Activated T-cell treated with anti-CD3 and anti-CD28 coated beads, Interleukin-2, amount 50 U/mL, for 1 hour (primary cell): ENCODE measurements around the gene NUB1.
A peak's percentile ranks its signal among the peaks of the same experiment; 100 is the strongest.

Experiments
- DNase-seq: peaks from one replicate; pipeline ENCODE4 v3.0.0-alpha.2; 2020

Gene NUB1

DNA sequence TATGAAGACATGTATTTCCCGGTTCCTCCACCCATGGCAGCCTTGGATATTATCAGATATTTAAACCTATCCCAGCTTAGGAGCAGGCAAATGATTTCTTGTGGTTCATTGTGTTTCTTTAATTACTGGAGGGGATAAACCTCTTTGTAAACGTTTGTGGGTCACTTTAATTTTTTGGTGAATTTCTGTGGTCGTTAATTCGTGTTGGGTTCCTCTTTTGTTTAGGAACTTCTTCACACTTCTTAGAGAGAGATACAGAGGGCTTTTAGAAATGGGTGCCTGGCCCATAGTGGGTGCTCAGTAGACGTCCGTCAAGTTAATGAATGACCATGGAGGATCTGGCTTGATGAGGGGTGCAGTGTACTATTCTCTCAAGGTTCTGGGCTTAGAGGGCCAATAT, 27.2 kb upstream of the NUB1 start:
- no peak for DNase-seq

DNA sequence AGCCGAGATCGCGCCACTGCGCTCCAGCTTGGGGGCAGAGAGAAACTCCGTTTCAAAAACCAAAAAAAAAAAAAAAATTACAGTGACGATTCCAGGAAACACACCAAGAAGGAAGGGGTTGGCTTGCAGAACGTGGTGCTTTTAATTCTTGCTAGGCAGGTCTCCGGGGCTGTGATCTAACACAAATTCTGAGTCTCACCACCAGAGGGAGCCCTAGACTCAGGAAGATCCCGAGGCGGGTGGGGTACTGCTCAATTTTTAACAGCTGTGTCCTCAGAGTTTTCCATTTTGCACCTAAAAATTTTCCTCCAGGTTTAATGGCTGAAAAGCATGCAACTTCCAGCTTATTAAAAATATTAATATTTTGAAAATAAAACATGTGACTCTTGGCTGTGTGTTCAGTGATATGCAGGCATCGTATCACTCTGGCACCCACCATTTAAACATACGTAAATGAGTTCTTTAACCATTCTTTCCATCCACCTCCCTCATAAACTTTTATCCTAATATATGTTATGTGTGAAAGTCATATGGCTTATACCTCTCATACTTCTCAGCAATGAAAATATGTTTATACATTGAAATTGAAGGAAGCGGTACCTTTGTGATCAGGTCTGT, 26.5 kb upstream of the NUB1 start:
- peak; percentile 64 for DNase-seq

DNA sequence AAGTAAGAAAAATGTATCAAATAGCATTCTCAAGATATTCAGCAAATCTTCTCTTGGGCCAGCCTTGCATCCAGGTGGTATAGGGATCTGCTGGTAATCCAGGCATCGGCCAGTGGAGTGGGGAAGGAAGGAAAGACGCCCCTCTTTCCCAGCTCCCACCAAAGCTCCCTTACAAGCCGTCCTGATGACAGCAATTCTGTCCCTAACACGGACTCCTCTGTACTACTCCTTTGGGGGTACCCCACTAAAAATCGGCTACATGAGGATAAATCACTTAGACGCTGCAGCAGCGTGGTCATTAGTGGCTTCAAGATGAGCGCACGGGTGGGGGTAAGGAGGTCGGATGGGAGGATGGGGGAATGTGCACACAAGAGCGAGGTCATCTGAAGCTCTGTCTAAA, 24.7 kb upstream of the NUB1 start:
- DNase-seq, result no peak

DNA sequence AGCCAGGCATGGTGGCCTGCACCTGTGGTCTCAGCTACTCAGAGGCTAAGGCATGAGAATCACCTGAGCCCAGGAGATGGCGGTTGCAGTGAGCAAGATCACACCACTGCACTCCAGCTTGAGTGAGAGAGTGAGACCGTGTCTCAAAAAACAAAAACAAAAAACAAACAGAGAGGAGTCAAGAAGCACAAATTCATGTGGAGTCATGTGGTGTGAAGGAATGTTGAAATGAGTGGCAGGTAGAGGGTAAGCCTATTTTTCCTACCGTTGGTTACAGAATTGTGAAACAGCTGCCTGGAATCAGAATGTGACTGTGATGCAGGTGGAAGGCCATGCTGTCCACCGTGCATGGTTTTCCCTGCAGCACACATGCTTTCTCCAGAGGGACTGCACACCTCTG, 23.7 kb upstream of the NUB1 start:
- DNase-seq, result no peak

DNA sequence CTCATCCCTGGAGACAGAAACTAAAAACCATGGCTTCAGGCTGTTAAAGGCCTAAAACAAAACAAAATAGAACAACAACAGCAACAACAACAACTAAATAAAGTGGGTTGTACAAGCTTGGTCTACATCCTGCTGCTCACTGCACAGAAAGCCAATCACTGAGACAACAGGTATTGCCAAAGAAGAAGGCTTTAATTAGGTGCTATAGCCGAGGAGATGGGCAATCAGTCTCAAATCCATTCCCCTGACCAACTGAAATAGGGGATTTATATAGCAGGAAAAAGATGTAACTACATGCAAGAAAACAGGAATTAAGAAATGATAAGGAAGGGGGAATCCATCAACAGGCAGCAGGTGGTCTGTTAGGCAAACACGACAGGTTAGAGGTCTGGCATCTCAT, 22.4 kb upstream of the NUB1 start:
- no peak for DNase-seq

DNA sequence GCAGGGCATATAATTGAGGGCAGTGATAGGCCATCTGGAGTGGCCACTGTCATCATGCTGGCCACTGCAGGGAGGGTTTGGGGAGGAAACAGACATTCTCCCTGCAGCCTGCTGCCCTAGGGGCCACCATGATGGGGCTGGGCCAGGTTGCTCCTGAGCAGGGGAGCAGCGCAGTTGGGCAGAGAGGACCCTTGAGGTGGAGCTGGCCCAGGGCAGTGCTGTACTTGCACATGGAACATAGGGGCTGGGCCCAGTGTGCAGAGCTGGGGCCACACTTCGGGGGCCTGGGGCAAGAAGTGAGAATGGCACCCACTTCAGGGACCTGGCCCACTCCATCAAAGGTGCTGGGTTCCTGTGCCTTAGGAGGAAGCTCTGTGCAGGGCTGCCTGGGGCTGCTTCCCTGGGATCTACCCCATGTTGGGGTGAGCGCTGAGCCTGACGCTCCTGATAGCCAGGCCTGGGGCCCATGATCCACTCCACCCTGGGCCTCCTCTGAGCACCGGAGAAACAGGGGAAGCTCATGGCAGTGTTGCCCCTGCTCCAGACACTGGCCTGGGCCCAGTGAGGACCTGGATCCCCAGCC, 21.3 kb upstream of the NUB1 start:
- DNase-seq, result no peak

DNA sequence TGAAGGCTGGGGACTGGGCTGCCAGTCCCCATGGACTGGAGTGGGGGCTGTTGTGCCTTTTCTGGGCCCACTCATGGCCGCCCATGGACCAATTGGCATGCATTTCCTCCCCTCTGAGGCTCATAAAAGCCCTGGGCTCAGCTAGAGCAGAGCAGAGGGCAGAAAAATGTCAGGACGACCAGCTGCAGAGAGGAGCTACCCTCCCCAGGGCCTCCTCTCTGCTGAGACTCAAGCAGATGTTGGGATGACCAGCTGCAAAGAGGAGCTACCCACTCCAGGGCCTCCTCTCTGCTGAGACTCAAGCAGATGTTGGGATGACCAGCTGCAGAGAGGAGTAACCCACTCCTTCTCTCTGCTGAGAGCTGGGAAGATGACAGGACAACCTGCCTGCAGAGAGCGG, 20.3 kb upstream of the NUB1 start:
- DNase-seq, result no peak

DNA sequence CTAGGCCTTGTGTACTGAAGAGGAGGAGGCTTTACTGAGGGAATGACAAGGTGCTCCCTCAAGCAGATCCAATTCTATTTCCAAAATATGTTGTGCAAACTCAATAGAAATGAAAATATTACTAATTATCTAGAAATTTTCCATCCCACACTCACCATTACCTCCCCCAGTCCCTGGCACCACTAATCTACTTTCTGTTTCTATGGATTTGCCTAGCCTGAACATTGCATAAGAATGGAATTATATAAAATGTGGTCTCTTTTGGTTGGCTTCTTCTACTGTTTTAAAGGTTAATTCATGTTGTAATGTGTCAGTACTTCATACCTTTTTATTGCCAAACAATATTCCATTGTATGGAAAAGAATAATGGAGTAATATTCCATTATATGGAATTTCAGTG, 18.7 kb upstream of the NUB1 start:
- no peak for DNase-seq

DNA sequence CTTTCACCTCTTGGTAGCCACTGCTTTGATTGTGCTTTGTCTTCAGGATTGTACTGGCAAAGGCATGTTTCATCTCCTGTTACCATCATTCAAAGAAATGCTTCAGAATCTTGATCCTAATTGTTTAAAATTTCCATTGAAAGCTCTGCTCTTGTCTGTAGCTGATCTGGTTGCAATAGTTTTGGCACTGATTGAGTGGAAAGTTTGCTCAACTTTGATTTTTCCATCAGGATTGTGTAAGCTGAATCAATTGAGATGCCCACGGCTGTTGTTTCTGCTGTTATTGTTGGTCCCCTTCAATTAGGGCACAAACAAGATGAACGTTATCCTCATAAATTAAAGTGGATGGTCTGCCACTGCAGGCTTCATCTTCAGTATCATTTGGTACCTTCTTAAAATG, 14.6 kb upstream of the NUB1 start:
- DNase-seq, result no peak

DNA sequence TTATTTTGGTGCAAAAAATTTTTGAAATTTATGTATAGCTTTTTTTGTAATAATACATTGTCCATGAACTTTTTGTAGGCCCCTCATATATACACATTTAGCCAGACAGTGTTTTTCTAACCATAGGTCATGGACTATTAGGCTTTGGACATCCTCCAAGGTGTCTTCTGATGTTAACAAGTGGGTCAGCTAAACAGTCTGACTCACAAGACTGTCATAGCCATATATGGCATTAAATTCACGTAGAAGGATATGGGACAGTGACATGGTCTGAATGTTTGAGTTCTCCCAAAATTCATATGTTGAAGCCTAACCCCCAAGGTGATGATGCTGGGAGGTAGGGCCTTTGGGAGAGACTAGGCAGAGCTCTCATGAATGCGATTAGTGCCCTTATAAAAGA, 14.0 kb upstream of the NUB1 start:
- no peak for DNase-seq

DNA sequence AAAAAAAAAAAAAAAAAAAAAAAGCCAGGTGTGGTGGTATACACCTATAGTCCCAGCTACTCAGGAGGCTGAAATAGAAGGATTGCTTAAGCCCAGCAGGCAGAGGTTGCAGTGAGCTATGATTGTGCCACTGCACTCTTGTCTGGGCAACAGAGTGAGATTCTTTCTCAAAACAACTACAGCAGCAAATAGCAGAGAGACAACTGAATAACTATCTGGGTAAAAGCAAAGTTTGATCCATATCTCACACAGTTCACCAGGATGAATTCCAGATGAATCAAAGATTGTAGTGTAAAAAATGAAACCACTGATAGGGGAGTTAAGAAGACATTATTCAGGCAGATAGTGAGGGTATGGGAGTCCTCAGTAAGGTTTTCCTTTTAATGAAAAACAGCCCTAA, 11.4 kb upstream of the NUB1 start:
- DNase-seq, result no peak

DNA sequence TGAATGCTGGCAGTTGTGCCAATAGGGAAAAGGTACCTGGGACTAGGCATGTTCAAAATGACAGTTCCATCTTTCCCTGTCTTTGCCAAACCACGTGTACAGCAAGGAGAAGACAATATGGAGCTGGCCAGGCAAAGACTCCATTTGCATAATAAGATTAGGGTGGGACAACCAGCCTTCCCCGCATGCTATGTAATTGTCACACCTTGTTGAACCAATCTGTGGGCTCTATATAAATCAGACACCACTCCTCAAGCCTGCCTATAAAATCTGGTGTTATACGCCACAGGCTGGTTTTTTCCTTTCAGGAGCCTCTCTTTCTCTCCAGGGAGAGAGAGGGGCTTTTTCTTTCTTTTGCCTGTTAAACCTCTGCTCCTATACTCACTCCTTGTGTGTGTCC, 11.0 kb upstream of the NUB1 start:
- DNase-seq, result no peak

DNA sequence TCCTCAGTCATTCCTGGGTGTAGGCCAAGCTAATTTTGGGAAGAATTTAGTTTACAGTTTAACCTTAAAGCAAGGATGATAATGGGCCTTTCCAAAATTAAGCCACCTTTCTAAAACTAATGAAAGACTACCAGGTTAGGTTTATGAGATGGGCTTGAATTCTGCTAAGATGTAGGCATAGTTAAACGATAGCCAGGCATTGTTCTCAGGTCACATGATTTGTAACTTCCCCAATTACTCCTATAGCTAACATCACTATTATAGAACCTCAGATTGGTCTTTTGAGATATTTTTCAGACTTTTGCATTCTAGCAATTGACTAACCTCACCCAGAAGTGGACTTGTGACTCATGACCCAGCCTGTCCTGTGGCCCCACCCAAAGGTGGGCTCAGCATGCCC, 7.0 kb upstream of the NUB1 start:
- DNase-seq, result no peak

DNA sequence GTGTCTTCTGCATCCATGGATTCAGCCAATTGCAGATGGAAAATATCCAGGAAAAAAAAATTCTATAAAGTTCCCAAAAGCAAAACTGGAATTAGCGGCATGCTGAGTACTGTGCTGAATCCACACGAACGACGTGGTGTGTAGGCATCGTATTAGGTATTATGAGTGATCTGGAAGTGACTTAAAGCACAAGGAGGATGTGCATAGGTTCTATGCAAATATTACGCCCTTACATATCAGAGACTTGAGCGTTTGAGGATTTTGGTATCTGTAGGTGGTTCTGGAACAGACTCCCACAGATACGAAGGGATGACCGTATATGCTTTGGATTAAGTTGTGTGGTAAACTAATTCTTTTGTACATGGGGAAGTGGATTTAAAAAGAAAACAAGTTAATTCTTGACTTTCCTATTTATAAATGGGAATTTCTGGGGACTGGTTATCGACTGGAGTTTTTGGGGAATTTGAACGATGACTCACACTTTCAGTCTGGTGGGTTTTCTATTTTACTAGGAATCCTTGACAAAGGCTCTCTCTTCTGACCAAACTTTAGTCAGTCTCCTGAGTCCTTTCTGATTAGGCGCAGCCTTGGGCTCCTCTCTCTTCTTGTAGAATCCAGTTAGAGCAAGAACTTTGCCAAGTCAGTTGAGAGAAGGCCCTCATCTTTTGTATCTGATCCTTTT, 5.4 kb upstream of the NUB1 start:
- DNase-seq, result no peak

DNA sequence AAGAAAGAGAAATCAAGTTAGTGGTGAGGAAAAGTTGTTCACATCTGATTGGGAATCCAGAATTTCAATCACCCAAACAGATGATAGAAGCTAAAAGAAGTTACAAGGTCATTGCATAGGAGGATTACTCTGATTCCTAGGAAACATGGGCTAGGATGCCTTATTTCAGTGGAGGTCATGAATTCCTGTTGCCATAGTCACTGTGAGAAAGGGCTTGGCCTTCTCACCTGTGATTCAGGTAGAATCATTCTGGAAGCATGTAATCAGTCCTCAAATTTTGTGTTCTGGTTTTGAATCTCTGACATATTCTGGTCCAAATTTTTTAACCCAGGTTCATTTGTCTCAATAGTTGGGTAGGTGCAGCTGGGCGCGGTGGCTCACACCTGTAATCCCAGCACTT, 4.3 kb upstream of the NUB1 start:
- no peak for DNase-seq

DNA sequence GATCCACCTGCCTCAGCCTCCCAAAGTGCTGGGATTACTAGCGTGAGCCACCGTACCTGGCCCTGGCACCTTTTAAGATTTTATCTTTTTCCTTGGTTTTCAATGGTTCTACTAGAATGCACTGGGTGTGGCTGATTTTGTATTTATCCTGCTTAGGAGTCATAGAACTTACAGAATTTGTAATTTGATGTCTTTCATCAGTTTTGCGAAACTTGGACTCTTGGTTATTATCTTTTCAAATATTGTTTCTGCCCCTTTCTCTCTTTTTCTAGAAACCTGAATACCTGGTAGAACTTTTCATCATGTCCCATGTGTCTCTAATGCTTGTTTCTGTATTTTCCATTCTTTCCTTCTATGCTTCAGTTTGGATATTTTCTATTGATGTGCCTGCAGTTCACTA, 2.8 kb upstream of the NUB1 start:
- no peak for DNase-seq

DNA sequence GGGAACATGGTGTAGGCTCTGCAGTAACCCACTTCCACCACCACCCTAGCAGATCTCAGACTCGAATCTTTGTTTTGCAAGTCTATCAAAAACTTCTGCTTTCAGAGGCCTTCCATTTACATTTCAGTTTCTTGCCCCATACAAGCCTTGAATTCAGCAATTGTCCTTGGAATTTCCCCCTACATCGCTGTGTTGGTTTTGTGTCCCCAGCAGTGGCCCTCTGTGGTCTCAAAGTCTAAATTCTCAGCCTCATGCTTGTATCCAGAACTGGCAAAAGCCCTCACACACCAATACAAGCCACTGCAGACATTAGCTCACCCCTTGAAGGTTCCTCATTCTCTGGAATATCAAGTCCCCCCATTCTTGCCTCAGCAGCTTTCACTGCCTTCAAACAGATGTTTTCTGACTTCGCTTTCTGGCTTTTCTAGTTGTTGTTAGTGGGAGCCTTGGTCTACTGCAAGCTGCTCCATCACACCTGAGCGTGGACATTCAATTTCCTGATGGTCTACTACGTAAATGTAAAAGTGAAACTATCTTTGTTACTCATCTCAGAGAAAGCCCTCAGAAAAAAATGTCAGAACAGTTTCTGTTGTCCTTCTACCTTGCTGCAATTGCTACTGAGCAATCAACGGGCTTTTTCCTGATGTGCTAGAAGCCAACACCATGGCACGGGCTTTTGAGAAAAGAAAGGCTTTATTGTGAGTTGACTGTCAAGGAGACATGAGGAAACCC, 1.8 kb upstream of the NUB1 start:
- no peak for DNase-seq

DNA sequence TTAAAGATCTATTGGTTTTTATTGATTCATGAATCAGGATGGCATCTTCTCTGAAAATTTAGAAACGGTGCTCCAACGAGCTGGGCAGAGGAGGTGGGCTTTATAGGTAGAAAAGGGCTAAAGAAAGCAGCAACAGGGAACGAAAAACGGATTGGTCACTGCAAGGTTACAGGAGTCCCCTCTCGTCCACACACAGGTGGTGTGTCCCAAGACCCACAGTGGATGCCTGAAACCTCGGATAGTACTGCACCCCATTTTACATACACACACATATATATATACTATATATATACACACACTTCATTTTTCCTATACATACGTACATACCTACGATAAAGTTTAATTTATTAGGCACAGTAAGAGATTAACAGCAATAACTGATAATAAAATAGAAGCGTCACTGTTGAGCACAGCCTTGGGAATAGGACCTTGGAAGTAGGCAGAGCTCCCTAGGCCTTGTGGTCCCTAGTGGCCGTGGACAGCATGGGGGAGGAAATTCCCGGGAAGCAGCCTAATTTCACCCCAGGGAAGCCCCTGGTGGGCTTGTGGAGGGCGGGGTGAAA, 737 bp upstream of the NUB1 start:
- no peak for DNase-seq

DNA sequence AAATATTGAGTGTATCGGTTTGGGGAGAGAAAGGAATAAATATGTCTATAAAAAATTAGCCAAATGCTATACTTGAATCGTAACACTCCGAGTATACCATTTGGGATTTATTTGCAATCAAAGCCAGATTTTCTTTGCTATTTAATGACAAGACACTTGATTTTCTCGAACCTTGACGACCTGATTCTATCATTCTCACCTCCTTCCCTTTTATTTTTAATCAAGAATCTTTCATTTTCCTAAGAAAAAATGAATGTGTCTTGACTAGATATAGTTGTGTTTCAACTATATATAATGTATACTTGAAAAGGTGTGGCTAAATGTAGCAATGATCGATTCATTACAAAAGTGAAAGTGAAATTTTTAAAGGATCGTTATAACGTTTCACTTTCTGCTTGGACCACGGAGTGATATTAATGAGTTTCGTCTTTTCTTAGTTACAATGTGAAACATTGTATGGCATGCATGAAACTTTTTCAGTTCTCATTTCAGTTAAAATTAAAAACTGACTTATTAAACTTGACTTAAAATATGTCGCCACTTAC, 562 bp downstream of the NUB1 start:
- no peak for DNase-seq

DNA sequence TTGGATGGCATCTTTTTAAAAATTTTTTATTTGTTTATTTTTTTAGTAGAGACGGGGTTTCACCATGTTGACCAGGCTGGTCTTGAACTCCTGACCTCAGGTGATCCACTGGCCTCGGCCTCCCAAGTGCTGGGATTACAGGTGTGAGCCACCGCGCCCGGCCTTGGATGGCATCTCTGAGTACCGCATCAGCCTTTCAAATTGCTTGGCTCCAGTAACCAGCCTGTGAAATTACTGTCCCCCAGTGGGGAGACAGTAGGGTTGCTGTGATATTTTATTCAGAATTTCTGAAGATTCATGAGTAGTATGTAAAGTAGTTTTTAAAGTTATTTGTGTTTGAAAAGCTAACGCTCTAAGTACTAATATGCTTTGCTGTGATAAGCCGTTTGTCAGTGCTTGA, 1.2 kb downstream of the NUB1 start:
- no peak for DNase-seq

DNA sequence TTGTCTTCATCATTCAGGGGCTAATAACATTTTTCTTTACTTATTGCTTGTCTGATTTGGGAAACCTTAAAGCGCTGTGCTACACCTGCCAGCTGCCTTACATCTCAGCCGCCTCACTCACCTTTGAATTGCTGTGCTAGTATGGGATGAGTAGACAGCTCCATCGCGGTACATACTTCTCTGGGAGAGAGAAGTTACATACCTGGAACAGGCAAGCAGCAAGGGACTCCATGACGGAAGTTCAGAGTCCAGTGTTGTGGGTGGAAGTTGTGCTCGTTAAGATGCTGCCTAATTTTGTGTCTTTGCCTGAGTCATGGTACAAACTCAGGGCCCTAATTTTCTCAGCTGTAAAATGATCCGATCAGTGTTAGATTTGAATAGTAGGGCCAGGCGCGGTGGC, 1.9 kb downstream of the NUB1 start:
- no peak for DNase-seq

DNA sequence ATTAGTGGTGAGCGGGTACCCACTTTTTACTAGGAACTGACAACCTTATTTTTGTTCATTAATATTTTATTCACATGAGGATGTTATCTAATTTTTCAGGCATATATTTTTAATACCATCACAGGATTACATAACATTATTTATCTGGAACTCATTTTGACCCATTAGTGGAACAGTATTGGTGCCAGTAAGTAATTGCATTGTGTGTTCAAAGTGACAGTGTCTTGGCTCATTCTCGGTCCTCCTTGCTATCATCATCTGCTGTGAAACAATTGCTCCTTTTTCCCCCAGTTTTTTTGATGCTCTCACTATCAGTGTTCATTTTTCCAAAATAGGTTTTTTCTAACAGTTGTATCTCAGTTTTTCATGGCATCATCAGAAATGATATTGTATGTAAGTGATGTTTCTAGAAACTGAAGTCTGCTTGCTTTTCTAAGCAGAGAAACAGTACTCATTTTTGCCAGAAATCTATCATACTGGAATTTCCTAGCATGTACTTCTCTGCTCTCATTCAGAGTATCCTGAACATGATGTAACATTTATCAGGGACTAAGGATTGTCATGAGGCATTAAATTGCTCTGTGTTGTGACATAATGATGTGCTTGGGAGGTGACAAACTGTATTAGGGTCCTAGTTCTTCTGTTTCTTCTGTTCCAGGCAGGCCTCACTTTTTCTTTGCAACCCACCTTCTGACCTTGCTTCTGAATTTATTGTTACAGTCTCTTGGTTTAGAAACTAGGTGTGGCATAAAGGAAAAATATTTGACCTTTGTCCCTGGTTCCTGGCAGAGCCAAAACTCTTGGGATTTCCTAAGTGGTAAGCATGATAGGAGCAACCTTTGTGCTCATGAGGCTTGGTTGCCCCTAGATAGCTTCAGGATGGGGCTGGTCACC, 4.2 kb downstream of the NUB1 start:
- no peak for DNase-seq

DNA sequence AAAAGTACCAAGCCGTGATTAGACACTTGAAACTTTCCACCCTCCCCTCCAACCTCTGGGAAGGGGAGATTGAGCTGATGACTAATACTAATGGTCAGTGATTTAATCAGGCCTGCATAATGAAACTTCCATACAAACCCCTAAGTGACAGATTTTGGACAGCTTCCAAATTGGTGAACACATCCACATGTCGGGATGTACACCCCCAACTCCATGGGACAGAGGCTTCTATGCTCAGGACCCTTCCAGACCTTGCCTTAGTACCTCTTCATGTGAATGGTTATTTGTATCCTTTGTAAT, 4.8 kb downstream of the NUB1 start:
- DNase-seq, result no peak
